Measurements from ENCODE around the gene TMEM203. TPM values are rescaled to one million over a fixed set of nuclear protein-coding genes. Genes with fewer than 3 reads are reported as not detected.

TMEM203 gene
- total and polyA plus RNA-seq, 2 of the 4 experiments (the other 2 are of a cell fraction) = 18.8 to 40.6 TPM

DNA sequence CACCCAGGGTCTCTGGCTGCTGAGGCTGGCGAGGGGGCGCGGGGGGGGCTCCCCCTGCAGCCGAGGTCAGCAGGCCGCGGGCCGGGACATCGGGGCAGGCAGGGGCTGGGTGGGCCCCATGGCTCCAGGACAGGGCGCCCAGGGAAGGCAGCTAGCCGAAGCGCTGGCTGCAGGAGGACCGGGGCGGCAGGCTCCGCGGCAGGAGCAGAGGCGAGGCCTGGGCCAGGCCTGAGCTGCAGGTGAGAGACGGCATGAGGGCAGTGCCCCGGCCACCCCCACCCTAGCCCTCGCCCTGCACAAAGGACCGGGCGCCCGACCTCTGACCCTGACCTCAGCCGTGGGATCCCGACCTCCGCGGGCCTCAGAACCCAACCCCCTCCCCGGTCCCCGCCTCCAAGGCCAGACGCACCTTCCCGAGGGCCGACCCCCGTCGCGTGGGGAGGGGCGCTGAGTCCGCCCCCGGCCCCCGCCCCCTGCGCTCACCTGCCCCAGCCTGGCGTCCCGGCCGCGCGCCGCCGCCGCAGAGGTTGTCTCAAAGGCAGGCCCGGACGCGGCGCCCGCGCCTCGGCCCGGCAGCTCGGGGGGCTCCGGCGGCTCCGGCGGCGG is 16.2 kb upstream of the TMEM203 start (continued):
- TF ChIP-seq SMC3 (IDR thresholded peaks at IDR 0.05; ENCODE audit: low read depth, low read length) = no peak
- no peak for TF ChIP-seq MAZ (IDR thresholded peaks at IDR 0.05; ENCODE audit: borderline replicate concordance, low read depth, low read length)
- no peak for TF ChIP-seq MXI1 (IDR thresholded peaks at IDR 0.05; ENCODE audit: borderline replicate concordance, low read depth, low read length)
- no peak for TF ChIP-seq RFX5 (IDR thresholded peaks at IDR 0.05; ENCODE audit: low read depth, low read length)
- TF ChIP-seq CEBPB (IDR thresholded peaks at IDR 0.05; ENCODE audit: low read depth, low read length) = no peak
- no peak for TF ChIP-seq NFE2L2 (IDR thresholded peaks at IDR 0.05; ENCODE audit: low read depth, low read length)

DNA sequence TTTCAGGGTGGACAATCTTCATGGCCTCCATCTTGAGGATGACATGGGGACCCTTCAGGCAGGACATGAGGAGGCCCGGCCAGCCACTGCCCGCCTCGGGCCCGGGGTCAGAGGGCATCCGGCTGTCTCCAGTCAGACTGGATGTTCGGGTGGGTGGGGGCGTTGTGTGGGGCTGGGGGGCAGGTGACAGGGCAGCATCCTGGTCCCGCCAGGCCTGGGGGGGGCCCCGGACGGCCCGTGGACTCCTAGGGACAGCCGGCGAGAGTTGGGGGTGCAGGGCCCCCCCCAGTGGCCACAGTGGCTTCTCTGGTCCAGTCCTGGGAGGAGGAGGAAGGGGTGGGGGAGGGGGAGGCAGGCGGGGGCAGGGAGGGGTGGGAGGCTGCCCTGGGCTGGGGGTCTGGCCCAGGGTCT is 15.7 kb upstream of the TMEM203 start:
- no peaks in the 10 kb centered on the region for H3K27me3 ChIP-seq (ENCODE audit: control insufficient read depth, insufficient read depth, low read length)
- H2BK20ac ChIP-seq (ENCODE audit: low read depth, low read length) = no peak overlapping the region
- ChIA-PET POLR2A (ENCODE audit: unreplicated experiment) (interaction anchor here (0.5 kb wide), 1 partner anchor 12 kb away, joined by 4 read pairs; no protein-coding TSS in a partner anchor), CTCF (no interaction called here)
- TF ChIP-seq CEBPB (IDR thresholded peaks at IDR 0.05; ENCODE audit: low read depth, low read length) = no peak
- TF ChIP-seq, protein P1, sequence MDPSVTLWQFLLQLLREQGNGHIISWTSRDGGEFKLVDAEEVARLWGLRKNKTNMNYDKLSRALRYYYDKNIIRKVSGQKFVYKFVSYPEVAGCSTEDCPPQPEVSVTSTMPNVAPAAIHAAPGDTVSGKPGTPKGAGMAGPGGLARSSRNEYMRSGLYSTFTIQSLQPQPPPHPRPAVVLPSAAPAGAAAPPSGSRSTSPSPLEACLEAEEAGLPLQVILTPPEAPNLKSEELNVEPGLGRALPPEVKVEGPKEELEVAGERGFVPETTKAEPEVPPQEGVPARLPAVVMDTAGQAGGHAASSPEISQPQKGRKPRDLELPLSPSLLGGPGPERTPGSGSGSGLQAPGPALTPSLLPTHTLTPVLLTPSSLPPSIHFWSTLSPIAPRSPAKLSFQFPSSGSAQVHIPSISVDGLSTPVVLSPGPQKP (IDR thresholded peaks at IDR 0.05; ENCODE audit: borderline replicate concordance, low read depth, low read length) = no peak
- TF ChIP-seq RFX5 (IDR thresholded peaks at IDR 0.05; ENCODE audit: low read depth, low read length) = no peak
- TF ChIP-seq, protein P2, sequence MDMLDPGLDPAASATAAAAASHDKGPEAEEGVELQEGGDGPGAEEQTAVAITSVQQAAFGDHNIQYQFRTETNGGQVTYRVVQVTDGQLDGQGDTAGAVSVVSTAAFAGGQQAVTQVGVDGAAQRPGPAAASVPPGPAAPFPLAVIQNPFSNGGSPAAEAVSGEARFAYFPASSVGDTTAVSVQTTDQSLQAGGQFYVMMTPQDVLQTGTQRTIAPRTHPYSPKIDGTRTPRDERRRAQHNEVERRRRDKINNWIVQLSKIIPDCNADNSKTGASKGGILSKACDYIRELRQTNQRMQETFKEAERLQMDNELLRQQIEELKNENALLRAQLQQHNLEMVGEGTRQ (IDR thresholded peaks at IDR 0.05; ENCODE audit: low read depth, low read length) = no peak
- H2BK120ac ChIP-seq (ENCODE audit: low read depth, low read length) = no peak overlapping the region
- H2AK5ac ChIP-seq (ENCODE audit: low read depth, low read length) = no peak overlapping the region
- no TSS peak for BruUV-seq (replicated peaks)
- H2BK5ac ChIP-seq (ENCODE audit: low read depth, low read length, poor library complexity, severe bottlenecking) = no peak overlapping the region
- no peak overlapping the region for H3K4me3 ChIP-seq (ENCODE audit: insufficient read depth, low read depth, low read length)
- no peak for DNase-seq
- WGBS, 2 experiments (ENCODE audit: extremely low coverage in 2 of 2, insufficient read length in 1 of 2) = no CpG with 5 or more reads among the region's 14 CpGs
- H4K91ac ChIP-seq (ENCODE audit: insufficient read depth, low read depth, low read length) = no peak overlapping the region
- H4K5ac ChIP-seq (ENCODE audit: low read depth, low read length) = no peak overlapping the region
- in situ Hi-C loops (cut with MboI; ENCODE audit: low sequenced_read_pairs) = no loop called here
- H3K79me1 ChIP-seq (ENCODE audit: low read depth in 1 of 2, low read length in 2 of 2) = peaks cover 0 to 4% of the 10 kb centered on the region in 2 experiments; a peak in 1 of 4 replicates
- H2AFZ ChIP-seq (replicated peaks; ENCODE audit: low read length, poor library complexity) = no peak overlapping the region
- H3K56ac ChIP-seq (ENCODE audit: extremely low read depth, insufficient read depth, low read length) = no peak overlapping the region
- no peak overlapping the region for H3K27ac ChIP-seq (ENCODE audit: insufficient read depth, low read length)
- H3K23ac ChIP-seq (ENCODE audit: low read depth, low read length) = no peak overlapping the region
- intact Hi-C loops (cut with micrococcal nuclease) = no loop called here
- dilution Hi-C loops (cut with HindIII; ENCODE audit: low sequenced_read_pairs, unreplicated experiment) = no loop called here
- peaks cover 3% of the 10 kb centered on the region; the same call in 1 of the 2 replicates for H3K9me1 ChIP-seq (ENCODE audit: insufficient read depth, low read length)
- H3K4ac ChIP-seq (ENCODE audit: low read depth, low read length) = no peak overlapping the region
- H3K18ac ChIP-seq (ENCODE audit: low read depth, low read length) = no peak overlapping the region
- peaks cover 9% of the 10 kb centered on the region for H3K36me3 ChIP-seq (ENCODE audit: control insufficient read depth, insufficient read depth, low read length)
- H3K9me3 ChIP-seq (ENCODE audit: control insufficient read depth, insufficient read depth, low read length) = no peaks in the 10 kb centered on the region
- no peak overlapping the region for H4K8ac ChIP-seq (ENCODE audit: low read depth in 2 of 2, low read length in 2 of 2)
- ATAC-seq (ENCODE audit: low read depth) = no peak
- no peak overlapping the region for H2AK9ac ChIP-seq (replicated peaks; ENCODE audit: low read depth, low read length, poor library complexity)
- no peaks in the 10 kb centered on the region for H4K20me1 ChIP-seq (ENCODE audit: insufficient read depth, low read length)
- H3K14ac ChIP-seq (replicated peaks; ENCODE audit: low read depth, low read length) = no peak overlapping the region
- H3K9ac ChIP-seq (ENCODE audit: low read depth, low read length) = no peak overlapping the region
- H2BK15ac ChIP-seq (ENCODE audit: low read depth, low read length) = no peak overlapping the region
- no peak overlapping the region for H3K4me2 ChIP-seq (ENCODE audit: low read depth, low read length)
- H3K4me1 ChIP-seq (ENCODE audit: control insufficient read depth, insufficient read depth, low read length) = peaks cover 17% of the 10 kb centered on the region

Data from IMR-90 (cell line).